GM12878 (cell line): ENCODE results near the gene DNAH1. TPM values are rescaled to one million over a fixed set of nuclear protein-coding genes. Genes with fewer than 3 reads are reported as not detected.

Source experiments
- CHD2 ChIP-seq: IDR thresholded peaks from 2 replicates; pipeline ENCODE4 v1.6.1; 2011; ENCODE audit warnings: low read depth, low read length, improper control_type of control experiment, borderline replicate concordance
- CHD4 ChIP-seq: fragments of 200-600 bp; sonication (generic); IDR thresholded peaks from 2 replicates; pipeline ENCODE4 v1.6.1; 2016; ENCODE audit warnings: mild to moderate bottlenecking
- FOS ChIP-seq: IDR thresholded peaks from 3 replicates; pipeline ENCODE4 v1.6.1; 2011; ENCODE audit warnings: borderline replicate concordance; ENCODE audit not compliant: insufficient read length; ENCODE audit errors: extremely low read depth
- HDGF ChIP-seq: fragments of 450-650 bp; IDR thresholded peaks from 2 replicates; pipeline ENCODE4 v1.6.1; 2016; ENCODE audit warnings: antibody characterized with exemption
- NFYB ChIP-seq: IDR thresholded peaks from 2 replicates; pipeline ENCODE4 v1.6.1; 2011; ENCODE audit warnings: low read depth, mild to moderate bottlenecking, low read length, improper control_type of control experiment, moderate library complexity; ENCODE audit not compliant: insufficient read depth
- RBBP5 ChIP-seq: fragments of 200-600 bp; sonication (generic); conservative IDR thresholded peaks from 2 replicates; pipeline ENCODE4 v1.6.1; 2016
- ZBED1 ChIP-seq: IDR thresholded peaks from 2 replicates; pipeline ENCODE4 v1.6.1; 2016; ENCODE audit warnings: borderline replicate concordance
- ZBTB33 ChIP-seq: fragments of 450-650 bp; IDR thresholded peaks from 2 replicates; pipeline ENCODE4 v1.6.1; 2017; ENCODE audit warnings: mild to moderate bottlenecking
- ZBTB4 ChIP-seq: fragments of 450-650 bp; formaldehyde crosslinking; IDR thresholded peaks from 2 replicates; pipeline ENCODE4 v1.4.0; 2022; ENCODE audit warnings: mild to moderate bottlenecking, moderate library complexity
- ZNF687 ChIP-seq: fragments of 450-650 bp; IDR thresholded peaks from 2 replicates; pipeline ENCODE4 v1.6.1; 2017; ENCODE audit warnings: mild to moderate bottlenecking, moderate library complexity
- ZSCAN29 ChIP-seq: fragments of 450-650 bp; IDR thresholded peaks from 2 replicates; pipeline ENCODE4 v1.6.1; 2017; ENCODE audit warnings: mild to moderate bottlenecking, moderate library complexity
- polyA plus RNA-seq, 11 experiments: library from polyadenylated mRNA; depleted of rRNA in 4 of 11; unstranded in 6 of 11; stranded (reverse) in 5 of 11; fragments of >200 nt; fragmentation: Nextera tagmentation in 4 of 11; fragmentation: Illumina TruSeq in 1 of 11; extraction: Ambion mirVana in 4 of 11; extraction: Trizol in 1 of 11; gene quantifications; 1 replicate in 1 of 11; 2 replicates in 10 of 11; pipeline versions ENCODE4 v1.2.1 to v1.2.3, GENCODE V29; 2011 to 2016; ENCODE audit warnings: inconsistent platforms in 2 of 11, missing spikeins in 2 of 11, low read depth in 1 of 11
- total RNA-seq, 4 experiments: library from RNA; depleted of rRNA in 3 of 4; stranded (reverse); fragments of >200 nt in 3 of 4; fragmentation: Illumina TruSeq in 1 of 4; extraction: Trizol in 1 of 4; gene quantifications; 2 replicates each; pipeline versions ENCODE4 v1.2.1 to v1.2.3, GENCODE V29; 2013 to 2021

The DNAH1 gene
- total and polyA plus RNA-seq, 10 of the 15 experiments (the other 5 are each of a cell fraction or from before 2014, with no cell fraction given) = 0.31 to 5.8 (median 2.7) TPM

GRCh38 chr3:52440249-52440551 lies 124.1 kb downstream of the DNAH1 start (continued):
- TF ChIP-seq HDGF = no peak
- TF ChIP-seq ZBED1 = no peak
- no peak for TF ChIP-seq ZNF687
- TF ChIP-seq FOS = no peak
- TF ChIP-seq CHD2 = no peak
- TF ChIP-seq ZSCAN29 = no peak
- no peak for TF ChIP-seq NFYB
- TF ChIP-seq ZBTB33 = no peak
- TF ChIP-seq ZBTB4 (CRISPR knock-in tag) = no peak
- no peak for TF ChIP-seq CHD4
- no peak for TF ChIP-seq RBBP5
